Midbrain (tissue), 1 donor: Measurements from ENCODE around the gene POU4F2.
"Not testable (repeated sequence)": the region's sequence is repeated elsewhere in the genome, so short reads cannot be mapped to it uniquely, and the experiment has no call there.

ENCODE experiments used
- DNase-seq: peaks from one replicate; lab custom pipeline; 2025; lab: John Stamatoyannopoulos, UW

Gene POU4F2

DNA sequence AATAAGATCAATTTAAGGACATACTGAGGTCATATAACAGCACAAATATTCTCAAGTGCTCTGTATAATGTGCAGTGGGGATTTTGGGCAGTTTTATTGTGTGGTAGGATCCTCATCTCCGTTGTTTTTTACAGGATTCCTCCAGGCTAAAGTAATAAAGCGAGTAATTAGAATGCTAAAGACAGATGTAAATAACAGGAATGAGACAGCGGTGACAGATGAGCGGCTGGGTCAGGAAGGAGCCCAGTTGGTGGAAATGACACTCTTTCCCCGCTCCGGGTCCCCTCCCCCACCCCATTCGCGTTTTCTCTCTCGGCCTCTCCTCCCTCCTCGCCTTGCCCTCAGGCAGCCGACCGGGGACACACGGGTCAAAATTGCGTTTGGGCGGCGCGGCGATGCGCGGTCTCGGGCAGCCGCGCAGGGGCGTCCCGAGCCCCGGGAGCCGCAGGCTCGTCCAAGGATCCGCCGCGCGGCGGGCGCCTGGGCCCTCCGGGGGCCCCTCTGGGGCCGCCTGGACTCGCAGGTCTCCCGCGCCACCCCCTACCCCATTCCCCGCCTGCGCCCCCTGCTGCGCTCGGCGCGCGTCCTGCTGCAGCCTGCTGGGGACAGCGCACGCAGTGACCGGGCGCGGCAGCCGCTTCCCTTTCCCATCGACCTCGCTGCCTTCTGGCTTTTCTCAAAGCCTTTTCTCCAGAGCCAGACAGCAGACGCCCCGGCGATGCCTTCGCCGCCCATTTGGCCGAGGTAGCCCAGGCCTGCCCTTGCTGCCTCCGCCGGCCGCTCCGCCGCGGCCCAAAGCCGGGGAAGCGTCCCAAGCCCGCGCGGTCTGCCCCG, 16.2 kb downstream of the POU4F2 start:
- no peak for DNase-seq

DNA sequence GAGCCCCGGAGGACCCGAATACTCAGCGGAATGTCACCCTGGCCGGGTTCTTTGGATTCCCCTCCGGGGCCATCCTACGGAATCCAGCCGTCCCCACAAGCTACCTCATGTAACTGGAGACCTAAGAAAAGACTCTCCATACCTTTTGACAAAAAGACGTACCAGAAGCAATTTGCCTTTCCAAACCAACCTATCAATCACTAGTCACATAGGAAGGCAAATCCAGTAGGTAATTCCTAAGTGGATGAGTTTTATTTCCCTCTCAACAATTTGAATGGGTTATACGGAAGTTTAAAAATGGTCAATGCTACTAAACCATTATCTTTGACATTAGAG, 16.8 kb downstream of the POU4F2 start:
- DNase-seq: no peak

DNA sequence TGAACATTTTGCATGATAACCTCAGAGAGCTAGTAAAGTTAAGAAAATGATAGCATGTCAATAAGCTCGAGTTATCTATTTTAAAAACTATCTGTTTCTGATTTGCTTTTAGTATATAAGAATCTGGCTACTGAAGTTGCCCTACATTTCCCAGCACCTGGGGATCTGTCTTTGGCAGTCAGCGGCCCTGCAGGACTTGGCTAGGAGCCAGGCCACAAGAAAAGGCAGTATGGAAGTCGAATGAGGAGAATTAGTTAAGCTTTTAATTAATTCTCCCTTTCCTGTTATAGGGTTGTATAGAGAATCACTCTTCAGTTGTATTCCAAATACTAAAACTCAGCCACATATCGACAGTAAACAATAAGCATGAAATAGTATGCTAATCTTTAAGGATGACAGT, 22.7 kb downstream of the POU4F2 start:
- DNase-seq: no peak

- DNase-seq: not testable (repeated sequence)
Observed at GRCh38 chr4:146663968-146664311, 25.2 kb downstream of the POU4F2 start.

DNA sequence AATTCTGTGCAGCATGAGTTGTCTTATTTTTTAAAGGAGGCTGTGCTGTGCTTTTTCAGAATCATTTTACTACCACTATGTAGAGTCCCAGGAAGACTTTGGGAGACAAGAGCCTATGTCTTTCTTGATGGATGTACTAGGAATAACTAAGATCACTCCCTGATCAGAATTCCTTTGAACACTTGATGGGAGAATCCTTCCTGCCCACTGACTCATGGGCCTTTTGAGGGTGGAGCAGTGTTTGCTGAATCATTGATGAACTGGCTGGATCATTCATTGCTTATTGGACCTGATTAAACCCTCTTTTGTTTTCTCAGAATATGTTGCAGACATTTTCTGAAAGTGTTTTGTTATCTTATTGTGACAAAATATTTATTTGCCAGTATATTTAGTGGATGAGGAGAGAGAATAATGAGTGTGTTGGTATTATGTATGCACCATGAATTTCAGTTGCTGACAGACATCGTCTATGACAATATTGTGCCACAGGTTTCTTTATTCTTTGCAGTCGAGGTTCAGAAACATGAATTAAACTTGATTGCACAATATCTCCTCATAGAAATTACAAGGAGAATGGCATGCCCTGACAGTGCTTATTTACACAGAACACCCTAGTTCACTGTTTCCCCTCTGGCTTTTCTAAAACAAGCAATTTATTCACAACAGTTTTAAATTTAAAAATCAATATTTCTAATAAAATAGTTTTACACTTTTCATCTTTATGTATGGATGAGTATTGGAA, 36.3 kb downstream of the POU4F2 start:
- DNase-seq: no peak
